GM19395 (cell line): ENCODE results near the gene ASAP3.

Experiments
- ATAC-seq: cut with Tn5 transposase; IDR thresholded peaks from one replicate; pipeline ENCODE4 v1.9.1; 2021; ENCODE audit warnings: mild to moderate bottlenecking, moderate library complexity; ENCODE audit not compliant: unreplicated experiment

The ASAP3 gene

DNA sequence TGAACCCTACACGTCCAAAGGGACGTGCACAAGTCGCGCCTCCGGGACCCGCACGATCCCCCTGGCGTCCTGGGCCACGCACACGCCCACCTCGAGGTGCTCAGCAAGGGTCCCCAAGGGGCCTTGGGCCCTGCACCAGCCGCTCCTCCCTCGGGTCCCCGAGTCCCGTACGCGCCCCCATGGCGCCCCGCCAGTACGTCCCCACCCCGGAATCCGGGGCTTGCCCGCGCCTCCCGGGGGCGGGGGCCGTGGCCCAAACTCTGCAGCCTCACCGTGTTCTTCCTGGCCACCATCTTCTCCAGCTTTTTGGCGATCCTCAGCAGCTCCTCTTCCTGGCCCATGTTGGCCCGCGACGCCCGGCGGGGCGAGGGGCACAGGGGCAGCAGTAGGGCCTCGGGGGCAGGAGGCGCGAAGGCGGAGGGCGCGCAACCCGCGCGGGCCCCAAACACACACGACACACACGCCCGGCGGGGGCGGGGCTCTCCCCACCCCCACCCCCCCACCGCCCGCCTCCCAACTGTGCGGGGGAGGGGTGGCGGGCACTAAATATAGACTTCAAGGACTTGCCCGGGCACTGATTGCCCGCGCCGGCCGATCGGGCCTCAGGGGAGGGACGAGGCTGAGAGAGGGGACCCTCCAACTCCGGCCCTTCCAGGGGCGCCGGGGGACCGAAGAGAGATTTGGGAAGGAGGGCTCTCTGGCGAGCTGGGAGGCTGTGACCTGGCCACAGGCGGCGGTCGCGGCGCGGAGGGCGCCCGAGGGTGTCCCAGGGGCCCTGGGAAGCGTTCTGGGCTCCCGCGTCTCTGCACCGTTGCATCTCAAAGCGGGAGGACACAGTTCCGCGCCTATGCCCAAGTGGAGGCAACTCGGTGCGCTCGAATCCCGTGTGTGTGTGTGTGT, 59.4 kb downstream of the ASAP3 start, which contains the start of gene TCEA3:
Gene TCEA3, minus strand, starts transcription at position 456 of the 900 bp plus-strand sequence. Its CDS starts 115 bp downstream, at position 341.
- ATAC-seq: no peak

- no peak for ATAC-seq
These were observed 60.3 kb downstream of the ASAP3 start for GRCh38 chr1:23423415-23424292.

DNA sequence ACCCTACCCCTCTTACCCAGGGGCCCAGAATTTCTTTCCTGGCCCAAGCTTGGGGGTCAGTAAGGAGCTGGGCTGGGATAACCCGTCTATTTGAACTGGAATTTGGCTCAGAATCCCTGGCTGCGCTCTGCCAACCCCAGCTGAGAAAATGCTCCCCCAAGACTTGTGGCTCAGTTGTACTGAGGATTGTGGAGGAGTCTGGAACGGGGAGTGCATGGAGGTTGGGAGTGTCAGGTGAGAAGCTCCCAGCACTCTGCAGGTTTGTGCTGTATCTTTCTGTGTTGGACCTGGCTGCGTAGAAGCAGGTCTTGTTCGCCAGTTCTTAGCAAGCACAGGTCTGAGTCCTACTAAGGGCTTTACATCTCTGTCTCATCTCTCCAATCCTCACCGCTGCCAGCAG, 61.0 kb downstream of the ASAP3 start:
- ATAC-seq: no peak

DNA sequence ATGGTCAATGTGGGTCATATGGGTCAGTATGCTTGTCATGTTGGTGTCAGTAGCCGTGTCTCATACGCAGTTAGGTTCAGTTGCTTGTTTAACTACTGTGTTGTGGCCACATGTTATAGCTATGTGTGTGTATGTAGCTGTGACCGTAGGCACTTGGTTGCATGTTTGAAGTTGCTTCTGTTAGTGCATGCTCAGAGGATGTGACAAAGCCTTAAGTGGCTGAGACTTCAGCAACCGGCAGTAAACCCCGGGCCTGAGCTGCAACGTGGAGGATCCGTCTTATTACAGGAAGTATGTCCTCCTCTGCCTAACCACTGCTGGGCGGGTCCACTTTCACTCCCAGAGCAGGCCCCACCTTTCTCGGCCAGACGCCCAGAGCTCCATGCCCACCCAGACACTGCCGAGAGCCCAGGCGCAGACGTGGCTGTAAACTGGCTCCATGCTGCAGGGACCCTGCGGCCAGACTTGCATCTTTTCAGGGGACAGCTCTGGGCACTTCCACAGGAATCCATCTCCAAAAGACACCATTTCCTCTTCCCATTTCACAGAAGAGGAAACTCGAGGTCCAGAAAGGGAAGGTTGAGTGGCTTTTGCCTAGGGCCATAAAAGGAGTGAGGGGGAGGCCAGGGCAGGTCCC, 61.6 kb downstream of the ASAP3 start:
- ATAC-seq: no peak

DNA sequence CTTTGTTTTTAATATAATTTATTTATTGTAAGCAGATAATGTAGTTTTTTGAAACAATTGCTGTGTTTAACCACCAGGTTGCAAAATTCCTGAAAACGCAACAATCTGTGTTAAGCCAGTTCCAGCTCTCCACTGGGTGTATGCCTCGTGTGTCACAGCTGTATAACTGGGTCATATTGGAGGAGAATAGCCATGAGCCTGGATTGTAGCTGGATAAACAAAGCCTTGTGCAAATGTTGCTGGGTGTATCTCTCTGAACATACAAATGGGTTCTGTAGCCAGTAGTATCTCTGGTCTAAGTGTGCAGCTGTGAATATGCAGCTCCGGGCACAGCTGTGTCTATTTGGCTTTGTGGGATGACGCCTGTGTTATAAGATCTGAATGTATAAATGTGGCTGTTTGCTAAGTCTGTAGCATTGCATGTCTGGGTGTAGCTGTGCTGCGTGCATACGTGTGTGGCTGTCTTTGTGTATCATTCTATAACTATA, 62.2 kb downstream of the ASAP3 start:
- ATAC-seq: no peak

DNA sequence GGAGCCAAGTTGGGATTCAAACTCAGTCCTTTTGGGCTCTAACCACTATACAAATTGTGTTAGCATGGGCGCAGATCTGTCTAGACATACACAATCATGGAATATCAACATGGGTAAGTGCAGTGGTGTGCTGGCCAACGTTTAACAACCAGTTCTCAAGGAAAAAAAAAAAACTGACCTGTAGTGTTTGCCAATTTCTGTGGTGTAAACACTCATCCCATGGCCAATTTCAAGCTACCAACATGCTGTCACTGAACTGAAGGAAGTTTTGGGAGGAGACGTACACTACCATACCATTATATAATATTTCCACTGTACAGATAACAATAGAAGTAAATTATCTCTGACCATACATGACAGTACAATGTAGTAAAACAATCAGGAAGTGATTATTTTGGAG, 62.6 kb downstream of the ASAP3 start:
- ATAC-seq: no peak

DNA sequence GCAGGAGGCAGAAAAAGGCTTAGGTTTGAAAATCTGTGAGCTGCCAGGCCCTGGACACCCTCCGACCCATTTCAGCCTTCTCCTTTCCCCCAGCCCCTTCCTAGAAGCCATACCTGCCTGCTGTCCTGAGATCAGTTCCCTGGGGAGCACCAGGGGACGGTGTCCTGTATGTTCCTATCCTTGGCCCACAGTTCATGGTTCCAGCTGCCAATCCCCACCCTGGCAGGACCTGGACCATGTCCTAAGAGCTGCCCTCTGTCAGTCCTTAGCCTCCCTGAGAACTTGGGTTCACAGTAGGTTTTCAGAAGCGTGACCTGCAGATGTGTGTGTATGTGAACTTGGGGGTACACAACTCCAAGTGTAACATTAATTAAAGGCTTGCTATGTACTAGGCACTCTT, 63.2 kb downstream of the ASAP3 start:
- ATAC-seq: no peak

DNA sequence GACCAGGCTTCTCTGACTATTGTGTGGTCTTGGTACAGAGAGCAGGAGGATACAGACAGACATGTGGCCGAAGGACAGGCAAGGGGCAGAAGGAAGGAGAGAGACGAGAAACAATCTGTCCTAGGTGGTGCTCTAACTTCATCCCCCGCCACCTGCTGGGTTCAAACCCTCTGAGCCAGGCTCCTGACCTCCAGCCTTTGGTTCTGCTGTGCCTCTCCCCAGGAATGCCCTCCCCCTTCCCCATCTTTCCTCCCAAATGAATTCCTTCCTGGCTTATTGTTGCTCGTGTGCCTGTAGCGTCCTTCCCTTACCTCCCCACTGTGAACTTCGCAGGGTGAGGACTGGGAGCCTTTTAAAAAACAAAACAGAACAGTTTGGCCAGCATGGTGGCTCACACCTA, 64.8 kb downstream of the ASAP3 start:
- ATAC-seq: no peak

DNA sequence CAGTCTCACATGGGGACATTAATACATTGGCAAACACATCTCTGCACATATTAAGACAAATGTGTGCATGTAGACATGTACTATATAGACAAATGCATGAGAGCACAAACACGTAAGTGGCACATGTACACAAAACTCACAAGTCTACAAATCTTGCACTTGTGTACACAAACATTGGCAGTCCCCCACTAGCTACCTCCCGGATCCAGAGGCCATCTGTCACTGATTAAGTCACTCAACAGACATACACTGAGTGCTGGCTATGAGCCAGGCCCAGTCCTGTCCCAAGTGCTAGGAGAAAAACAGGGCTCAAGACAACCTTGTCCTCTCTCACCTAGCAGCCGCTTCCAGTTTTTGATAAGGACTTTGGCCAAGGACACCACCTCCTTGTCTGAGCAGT, 66.4 kb downstream of the ASAP3 start:
- ATAC-seq: no peak

GRCh38 chr1:23416964-23417363, 67.0 kb downstream of the ASAP3 start:
- ATAC-seq: no peak

- ATAC-seq: no peak
These were observed 75.1 kb downstream of the ASAP3 start for GRCh38 chr1:23408797-23409290.

DNA sequence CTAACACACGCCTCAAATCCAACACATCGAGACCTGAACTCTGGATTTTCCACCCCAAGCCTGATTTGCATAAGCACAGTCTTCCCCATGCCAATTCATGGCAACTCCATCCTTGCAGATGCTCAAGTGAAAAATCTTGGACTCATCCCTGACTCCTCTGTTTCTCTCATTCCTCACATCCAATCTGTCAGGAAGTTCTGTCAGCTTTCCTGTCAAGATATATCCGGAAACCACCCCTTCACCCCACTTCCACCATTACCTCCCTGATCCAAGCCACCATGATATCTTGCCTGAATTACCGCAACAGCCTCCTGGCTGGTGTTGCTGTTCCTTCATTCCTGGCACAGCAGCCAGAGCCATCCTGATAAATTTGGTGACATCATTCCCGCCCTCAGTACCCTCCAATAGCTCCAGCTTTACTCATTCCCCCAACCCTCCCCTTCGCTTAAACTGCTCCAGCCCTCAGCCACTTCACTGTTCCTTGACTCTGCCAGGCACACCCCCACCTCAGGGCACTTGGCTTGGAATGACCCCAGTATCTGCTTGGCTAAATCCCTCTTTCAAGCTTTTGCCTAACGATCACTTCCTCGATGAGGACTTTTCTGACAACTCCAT, 76.9 kb downstream of the ASAP3 start:
- no peak for ATAC-seq

DNA sequence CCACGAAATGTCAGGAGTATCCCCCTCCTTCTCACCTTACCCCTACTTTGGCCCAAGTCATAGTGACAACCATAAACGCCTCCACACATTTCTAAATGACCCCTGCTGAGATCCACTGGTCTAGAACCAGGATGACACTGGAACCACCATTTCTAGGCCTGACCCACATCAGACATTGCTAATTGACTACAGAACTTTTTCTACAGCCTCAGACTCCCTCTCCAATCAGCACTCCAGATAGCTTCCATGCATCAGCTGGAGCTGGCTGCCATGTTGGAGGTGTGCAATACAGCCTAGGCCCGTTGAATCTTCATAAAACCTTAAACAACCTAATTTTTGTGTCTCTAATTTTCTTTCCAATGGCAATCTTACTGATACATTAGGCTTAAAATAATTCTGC, 78.0 kb downstream of the ASAP3 start:
- no peak for ATAC-seq

DNA sequence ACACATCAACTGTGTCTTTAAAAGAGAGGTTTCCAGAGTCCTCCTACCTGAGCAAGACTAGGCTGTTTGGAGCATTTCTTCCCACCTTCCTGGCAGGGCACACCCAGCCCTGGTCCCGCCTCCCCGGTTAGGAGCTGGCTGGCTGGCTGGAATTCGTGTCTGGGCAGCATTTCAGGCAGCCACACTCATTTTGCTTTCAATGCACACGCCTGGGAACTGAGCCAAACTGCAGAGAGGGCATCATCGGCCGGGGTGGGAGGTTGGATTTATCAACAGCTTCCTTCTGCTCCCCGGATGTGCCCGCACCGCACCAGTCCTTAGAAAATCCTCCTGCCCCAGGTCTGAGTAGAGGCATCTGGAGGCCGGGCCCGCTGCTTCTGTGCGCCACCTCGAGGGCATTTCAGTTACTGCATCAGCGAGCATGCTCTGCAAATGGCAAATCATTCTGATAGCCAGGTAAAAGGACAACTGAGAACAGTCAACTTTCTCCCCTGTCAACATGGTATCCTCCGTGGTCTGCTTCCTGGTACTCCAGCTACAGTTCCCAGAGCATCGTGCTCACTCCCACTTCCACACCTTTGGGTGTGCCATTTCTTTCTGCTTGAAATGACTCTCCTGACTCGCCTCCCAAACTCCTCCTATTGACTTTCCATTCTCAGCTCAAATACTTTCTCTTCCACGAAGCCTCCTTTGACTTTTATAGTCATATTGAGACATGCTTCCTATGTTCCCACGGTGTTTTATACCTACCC, 80.1 kb downstream of the ASAP3 start:
- ATAC-seq: no peak

- ATAC-seq: no peak
These were observed 80.6 kb downstream of the ASAP3 start for GRCh38 chr1:23403355-23403734.

DNA sequence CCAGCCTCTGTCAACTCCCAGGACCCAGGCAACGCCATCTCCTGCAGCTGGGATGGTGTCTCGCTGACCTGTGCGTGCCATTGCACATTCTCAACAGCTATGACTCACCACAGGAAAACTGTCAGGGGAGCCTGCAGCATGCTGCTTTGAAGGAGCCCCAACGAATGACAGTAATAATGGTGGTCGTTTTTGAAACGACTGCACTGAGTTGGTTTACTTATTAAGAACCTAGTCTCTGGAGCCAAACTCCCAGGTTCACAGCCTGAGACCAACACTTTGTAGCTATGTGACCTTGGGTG, 81.0 kb downstream of the ASAP3 start:
- no peak for ATAC-seq

DNA sequence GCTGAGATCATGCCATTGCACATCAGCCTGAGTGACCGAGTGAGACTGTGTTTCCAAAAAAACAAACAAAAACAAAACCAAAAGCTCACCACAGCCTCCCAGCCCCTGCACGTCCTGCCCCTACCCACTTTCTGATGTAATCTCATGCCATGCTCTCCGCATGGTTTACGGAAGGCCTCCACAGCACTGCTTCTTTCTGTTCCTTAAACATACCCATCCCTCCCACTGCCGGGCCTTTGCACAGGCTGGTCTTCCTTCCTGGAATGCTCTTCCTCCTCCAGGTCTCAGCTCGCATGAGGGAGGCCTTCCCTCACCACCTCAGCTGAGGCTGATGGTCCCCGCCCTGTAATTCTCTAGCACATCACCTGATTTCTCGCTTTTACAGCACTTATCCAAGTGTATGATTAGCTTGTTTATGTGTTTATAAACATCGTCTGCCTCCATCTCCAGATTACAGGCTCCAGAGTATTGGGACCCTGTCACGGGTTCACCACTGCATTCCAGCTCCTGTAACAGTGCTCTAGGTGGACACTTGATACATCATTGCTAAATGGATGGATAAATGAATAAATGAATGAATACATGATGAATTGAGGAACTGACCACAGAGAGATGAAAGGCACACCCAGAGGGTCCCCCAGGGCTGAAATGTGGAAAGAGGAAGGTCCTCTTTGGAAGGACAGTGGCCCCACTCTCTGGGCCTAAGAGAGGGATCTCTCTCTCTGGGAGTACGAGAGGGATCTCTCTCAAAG, 81.5 kb downstream of the ASAP3 start:
- ATAC-seq: no peak

GRCh38 chr1:23401313-23401712, 82.7 kb downstream of the ASAP3 start:
- ATAC-seq: no peak

- ATAC-seq: no peak
These were observed 83.5 kb downstream of the ASAP3 start for GRCh38 chr1:23400324-23401114.
